Lower leg skin (tissue), 4 donors: ENCODE results near the gene MRPL43. TPM values are rescaled to one million over a fixed set of nuclear protein-coding genes. Genes with fewer than 3 reads are reported as not detected.

Source experiments
- DNase-seq, 2 donors: peaks; one replicate each; pipeline ENCODE4 v3.0.0-alpha.2; 2019; ENCODE audit warnings: low spot score in 2 of 2
- H3K4me3 ChIP-seq: fragments of 200-600 bp; sonication (generic); 2 replicates; pipeline ENCODE4 v1.5.1; 2017; ENCODE audit warnings: mild to moderate bottlenecking, low read depth; ENCODE audit not compliant: poor library complexity, severe bottlenecking
- POLR2A ChIP-seq, 2 donors: fragments of 450-650 bp; IDR thresholded peaks; one replicate each; pipeline ENCODE4 v1.6.1; 2016 to 2017; ENCODE audit warnings: antibody characterized with exemption in 2 of 2, mild to moderate bottlenecking in 1 of 2, moderate library complexity in 1 of 2
- WGBS, 2 donors: methylation state at CpG; one replicate each; pipeline ENCODE4 v1.1.5; 2018; 5-methylcytosine and 5-hydroxymethylcytosine counted together
- intact Hi-C: fragments of 100-400 bp; cut with DNase I; formaldehyde crosslinking; loops from one replicate; pipeline ENCODE4 v1.15.0; 2023; ENCODE audit warnings: low total_unique reads
- total RNA-seq, 4 donors: library from RNA; depleted of rRNA; stranded (reverse); fragments of >200 nt; gene quantifications; one replicate each; pipeline ENCODE4 v1.1.0, GENCODE V29; 2016
- TF ChIP-seq, protein P1 (sequence below), 3 donors: fragments of 450-650 bp; IDR thresholded peaks; one replicate each; pipeline ENCODE4 v1.5.1; 2016; ENCODE audit warnings: antibody characterized with exemption in 3 of 3, mild to moderate bottlenecking in 3 of 3, moderate library complexity in 2 of 3

MRPL43 gene
- total RNA-seq, 4 donors from 2014 or later, result 82.2 to 132 (median 100) TPM

- TF ChIP-seq, protein P1, sequence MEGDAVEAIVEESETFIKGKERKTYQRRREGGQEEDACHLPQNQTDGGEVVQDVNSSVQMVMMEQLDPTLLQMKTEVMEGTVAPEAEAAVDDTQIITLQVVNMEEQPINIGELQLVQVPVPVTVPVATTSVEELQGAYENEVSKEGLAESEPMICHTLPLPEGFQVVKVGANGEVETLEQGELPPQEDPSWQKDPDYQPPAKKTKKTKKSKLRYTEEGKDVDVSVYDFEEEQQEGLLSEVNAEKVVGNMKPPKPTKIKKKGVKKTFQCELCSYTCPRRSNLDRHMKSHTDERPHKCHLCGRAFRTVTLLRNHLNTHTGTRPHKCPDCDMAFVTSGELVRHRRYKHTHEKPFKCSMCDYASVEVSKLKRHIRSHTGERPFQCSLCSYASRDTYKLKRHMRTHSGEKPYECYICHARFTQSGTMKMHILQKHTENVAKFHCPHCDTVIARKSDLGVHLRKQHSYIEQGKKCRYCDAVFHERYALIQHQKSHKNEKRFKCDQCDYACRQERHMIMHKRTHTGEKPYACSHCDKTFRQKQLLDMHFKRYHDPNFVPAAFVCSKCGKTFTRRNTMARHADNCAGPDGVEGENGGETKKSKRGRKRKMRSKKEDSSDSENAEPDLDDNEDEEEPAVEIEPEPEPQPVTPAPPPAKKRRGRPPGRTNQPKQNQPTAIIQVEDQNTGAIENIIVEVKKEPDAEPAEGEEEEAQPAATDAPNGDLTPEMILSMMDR (IDR thresholded peaks at IDR 0.05), result no peak
- TF ChIP-seq POLR2A (IDR thresholded peaks at IDR 0.05), result no peak
- intact Hi-C loops, result no loop called here
- H3K4me3 ChIP-seq, result no peak overlapping the region
- WGBS, 2 donors, result 81 to 87% methylated on average over 10 of the region's 10 CpGs
- DNase-seq, result no peak
Observed at GRCh38 chr10:101020427-101021075, 33.3 kb upstream of the MRPL43 start.

GRCh38 chr10:101019440-101019703 is 32.1 kb upstream of the MRPL43 start:
- TF ChIP-seq POLR2A (IDR thresholded peaks at IDR 0.05), result no peak
- no peak overlapping the region for H3K4me3 ChIP-seq
- intact Hi-C loops, result no loop called here
- DNase-seq, result no peak
- WGBS, 2 donors, result 53 to 58% methylated on average over 2 of the region's 2 CpGs

DNA sequence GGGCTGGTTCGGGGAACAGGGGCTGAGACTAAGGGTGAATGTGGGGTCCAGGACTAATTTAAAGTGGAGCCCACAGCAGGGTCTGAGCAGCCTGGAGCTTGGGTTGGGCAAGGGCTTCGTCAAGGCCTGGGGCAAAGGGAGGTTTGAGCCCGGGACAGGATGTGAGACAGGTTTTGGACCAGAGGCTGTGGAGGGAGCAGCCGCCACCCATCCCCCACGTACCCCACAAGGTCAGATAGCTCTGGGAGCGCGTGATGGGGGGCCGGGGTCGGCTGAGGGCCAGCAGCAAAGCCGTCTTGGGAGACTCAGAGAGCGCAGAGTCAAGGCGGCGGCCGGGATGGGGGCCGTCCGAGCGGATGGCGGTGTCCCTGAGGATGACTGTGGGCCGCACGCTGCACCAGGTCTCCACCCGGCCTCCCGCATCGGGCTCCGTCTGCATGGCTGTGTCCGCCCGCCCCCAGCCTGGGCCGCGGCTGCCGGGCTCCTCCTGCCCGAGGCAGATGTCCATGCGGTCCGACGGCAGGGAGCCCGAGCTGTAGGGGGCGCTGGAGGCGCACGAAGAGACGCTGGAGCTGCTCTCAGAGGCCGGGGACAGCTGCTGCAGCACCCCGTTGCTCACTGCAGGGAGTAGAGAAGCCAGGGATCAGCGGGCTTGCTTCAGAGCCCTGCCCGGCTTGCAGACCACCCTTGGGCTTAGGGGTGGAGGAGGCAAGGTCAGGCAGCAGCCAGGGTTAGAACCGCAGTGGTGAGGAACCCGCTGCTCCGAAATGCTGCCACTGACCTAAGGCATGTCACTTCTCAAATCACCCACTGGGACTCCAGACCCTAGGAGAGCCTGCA is 31.5 kb upstream of the MRPL43 start:
- no peak for TF ChIP-seq POLR2A (IDR thresholded peaks at IDR 0.05)
- TF ChIP-seq, protein P1 (IDR thresholded peaks at IDR 0.05), result peak in 1 of 3 donors; percentile 29
- DNase-seq, result peak; percentile 64 to 95
- WGBS, 2 donors, result 17 to 18% methylated on average over 35 to 42 of the region's 45 CpGs
- intact Hi-C loops, result no loop called here
- H3K4me3 ChIP-seq, result no peak overlapping the region

DNA sequence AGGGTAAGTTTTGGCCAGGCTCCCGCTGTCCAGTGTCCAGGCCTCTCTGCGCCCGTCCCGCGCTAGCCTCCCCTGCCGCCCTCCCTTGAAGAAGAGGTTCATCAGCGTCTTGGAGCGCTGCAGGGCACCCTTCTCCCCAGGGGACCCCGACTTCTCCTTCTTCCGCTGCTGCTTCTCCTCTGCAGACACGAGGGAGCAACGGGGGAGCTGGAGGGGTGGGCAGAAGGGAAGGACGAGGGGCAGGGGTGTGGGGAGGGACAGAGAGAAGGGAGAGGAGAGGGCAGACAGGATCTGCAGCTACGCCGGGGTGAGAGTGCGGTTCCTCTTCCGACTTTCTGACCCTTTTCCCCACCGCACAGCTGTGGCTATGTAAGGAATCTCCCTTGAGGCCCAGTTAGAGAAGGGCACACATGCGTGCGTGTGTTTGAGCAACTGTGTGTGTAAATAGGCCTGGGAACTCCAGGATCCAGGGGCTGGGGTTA is 30.9 kb upstream of the MRPL43 start:
- intact Hi-C loops, result no loop called here
- H3K4me3 ChIP-seq, result no peak overlapping the region
- no peak for DNase-seq
- TF ChIP-seq, protein P1 (IDR thresholded peaks at IDR 0.05), result no peak
- no peak for TF ChIP-seq POLR2A (IDR thresholded peaks at IDR 0.05)
- 58 to 66% methylated on average over 20 of the region's 20 CpGs for whole genome bisulfite sequencing, 2 donors

DNA sequence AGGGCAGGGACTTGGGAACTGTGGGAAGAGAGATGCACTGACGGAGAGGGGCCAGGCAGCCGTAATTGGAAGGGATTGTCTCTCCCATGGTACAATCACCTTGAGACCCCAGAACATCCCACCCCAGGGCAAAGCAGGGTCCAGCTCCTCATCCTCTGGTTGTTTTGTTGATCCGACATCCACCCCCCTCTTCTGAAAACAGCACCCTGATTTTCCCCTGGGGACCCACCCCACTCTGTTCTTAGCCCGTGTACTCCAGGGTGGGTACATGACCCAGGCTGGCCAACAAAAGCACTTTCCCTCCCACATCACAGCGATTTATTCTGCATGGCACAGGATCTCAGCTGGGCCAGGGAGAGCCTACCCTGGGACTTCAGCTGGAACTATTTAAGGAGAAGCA is 29.5 kb upstream of the MRPL43 start:
- DNase-seq, result no peak
- no peak for TF ChIP-seq POLR2A (IDR thresholded peaks at IDR 0.05)
- TF ChIP-seq, protein P1 (IDR thresholded peaks at IDR 0.05), result no peak
- WGBS, 2 donors, result 61 to 63% methylated on average over 5 of the region's 5 CpGs
- intact Hi-C loops, result no loop called here
- no peak overlapping the region for H3K4me3 ChIP-seq

DNA sequence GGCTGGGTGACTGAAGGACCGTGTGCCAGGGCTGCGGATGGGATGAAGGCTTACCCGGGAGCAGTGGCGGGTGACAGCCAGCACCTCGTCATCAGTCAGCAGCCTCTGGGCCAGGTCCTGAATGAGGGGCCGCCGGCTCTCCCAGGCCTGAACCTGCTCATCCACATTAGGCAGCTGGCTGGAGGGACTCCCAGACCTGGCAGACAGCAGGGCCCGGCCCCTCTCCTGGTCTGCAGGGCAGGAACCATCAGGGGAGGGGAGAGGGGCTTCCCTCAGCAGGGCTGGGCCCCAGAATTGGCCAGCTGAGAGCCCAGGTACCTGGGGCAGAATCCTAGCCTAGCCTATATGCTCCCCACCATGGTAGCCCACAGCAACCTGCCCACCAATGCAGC is 28.3 kb upstream of the MRPL43 start:
- no peak for DNase-seq
- intact Hi-C loops, result no loop called here
- 84% methylated on average over 7 to 8 of the region's 8 CpGs for WGBS, 2 donors
- TF ChIP-seq, protein P1 (IDR thresholded peaks at IDR 0.05), result no peak
- no peak for TF ChIP-seq POLR2A (IDR thresholded peaks at IDR 0.05)
- no peak overlapping the region for H3K4me3 ChIP-seq
